Stimulated activated naive CD4-positive, alpha-beta T cell treated with Interleukin-2 at 50 U/mL for 16 hours (primary cell): Measurements from ENCODE around the gene ACBD3.

Experiments
- DNase-seq: peaks from one replicate; lab custom pipeline; 2025; lab: John Stamatoyannopoulos, UW

The ACBD3 gene

DNA sequence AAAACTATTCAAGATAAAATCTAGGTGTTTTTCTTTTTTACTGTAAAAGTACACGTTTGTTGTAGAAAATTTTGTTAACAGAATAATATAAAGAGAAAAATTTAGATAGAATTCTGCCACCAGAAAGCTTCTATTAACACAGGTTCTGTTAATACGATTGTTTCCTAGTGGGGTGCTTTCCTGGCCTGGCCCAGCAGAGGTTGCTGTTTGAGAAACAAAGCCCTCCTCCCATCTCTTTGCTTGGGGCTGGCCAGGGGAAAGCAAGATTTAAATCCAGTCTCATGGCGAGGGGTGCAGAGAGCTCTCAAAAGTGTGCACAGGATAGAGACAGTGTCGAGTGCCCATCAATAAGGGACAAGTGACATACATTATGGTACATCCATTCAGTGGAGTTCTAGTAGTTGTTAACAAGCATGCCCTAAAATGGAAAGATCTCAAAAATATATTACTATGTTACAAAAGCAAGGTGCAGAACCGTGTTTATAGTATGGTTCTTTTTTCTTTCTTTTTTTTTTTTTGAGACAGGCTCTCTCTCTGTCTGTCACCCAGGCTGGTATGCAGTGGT is 14.6 kb upstream of the ACBD3 start:
- no peak for DNase-seq

DNA sequence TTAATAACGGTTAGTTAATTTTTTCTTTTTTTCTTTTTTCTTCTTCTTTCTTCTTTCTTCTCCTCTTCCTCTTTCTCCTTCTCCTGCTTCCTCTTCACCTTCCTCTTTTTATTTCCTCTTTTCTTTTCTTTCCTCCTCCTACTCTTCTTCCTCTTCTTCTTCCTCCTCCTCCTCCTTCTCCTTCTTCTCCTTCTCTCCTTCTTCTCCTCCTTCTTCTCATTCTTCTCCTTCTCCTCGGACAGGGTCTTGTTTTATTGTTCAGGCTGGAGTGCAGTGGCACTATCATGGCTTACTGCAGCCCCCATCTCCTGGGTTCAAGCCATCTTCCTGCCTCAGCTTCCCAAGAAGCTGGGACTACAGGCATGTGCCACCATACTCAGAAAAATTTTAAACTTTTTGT is 13.4 kb upstream of the ACBD3 start:
- no peak for DNase-seq

DNA sequence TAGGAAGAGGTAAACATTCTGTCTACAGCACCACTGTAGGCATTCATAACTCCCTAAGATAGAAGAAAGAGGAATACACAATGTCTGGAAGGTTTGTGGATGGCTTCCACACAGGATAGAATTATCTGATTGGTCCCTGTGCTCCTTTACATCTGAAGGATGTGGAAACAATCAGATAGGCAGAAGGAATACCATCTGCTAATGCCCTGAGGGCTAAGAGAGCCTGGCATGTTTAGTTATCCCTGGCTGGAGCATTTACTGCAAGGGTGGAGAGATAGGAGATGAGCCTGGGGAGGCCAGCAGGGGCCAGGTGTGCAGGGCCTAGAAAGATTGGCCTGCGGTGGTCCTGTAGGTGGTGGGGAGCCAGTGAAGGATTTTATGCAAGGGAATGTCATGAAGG is 8.6 kb upstream of the ACBD3 start:
- no peak for DNase-seq

DNA sequence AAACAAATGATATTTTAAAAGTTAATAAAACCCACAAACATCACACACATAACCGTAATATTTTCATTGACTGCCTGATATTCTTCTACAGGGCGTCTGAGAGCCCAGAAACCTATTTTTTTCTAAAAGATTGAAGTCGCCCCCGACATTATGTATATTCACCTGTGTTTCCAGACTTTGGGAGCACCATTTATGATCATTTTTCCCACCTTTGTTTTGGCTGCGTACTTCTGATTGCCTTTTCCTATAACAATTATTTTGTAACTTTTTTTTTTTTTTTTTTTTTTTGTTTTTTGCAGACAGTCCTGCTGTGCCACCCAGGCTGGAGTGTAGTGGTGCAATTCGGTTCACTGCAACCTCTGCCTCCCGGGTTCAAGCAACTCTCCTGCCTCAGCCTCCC is 839 bp upstream of the ACBD3 start:
- no peak for DNase-seq

DNA sequence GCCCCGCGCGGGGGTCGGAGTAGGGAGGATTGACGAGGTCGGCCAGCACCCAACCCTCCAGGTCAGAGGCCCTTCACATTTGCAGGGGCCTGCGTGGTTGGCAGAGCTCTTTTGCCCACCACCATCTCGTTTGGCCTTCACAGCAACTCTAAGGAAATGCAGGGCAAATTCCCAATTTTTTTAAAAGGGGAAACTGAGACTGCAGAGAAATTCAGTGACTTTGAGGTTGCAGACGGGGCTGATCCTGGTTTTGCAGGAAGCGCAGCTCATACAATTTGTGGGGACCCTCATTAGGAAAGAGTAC is 430 bp upstream of the ACBD3 start:
- DNase-seq = no peak

DNA sequence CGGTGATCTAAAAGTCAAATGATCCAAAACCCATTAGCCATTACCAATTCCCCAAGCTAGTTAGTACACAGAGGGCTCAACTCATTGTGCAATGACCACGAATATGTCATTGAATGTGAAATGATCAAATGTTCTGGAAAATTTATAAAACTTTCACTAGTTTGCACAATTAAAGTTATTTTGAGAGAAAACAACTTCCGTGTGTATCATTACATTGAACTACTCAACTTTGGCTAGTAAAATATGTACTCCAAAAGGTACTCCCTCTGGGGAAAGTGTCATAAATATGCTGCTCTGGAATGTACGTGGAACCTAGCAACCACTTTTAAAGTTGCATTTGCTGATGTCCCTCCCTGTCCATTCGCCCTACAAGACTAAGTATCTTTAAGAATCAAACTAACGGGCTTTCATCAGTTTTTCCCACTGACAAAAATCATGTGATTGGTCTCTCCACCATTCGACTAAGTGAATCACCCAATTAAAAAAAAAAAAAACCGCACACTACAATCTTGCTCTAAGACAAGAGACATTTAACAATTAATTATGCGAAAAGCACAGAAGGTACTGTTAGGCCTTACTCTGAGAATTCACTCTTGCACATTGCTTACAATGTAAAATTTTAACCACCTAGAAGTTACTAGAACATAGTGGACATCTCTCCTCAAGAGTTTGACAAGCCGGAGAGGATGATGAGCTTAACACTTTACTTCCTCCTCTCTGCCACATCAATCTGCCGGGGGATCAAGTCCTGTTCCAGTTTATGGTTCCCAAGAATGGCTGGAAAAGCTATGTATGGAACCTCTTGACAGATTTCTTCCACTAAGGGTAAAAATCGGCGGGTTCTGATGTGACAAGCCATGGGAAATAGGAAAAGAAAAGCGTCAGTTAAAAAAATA is 1.2 kb downstream of the ACBD3 start:
- DNase-seq = no peak

DNA sequence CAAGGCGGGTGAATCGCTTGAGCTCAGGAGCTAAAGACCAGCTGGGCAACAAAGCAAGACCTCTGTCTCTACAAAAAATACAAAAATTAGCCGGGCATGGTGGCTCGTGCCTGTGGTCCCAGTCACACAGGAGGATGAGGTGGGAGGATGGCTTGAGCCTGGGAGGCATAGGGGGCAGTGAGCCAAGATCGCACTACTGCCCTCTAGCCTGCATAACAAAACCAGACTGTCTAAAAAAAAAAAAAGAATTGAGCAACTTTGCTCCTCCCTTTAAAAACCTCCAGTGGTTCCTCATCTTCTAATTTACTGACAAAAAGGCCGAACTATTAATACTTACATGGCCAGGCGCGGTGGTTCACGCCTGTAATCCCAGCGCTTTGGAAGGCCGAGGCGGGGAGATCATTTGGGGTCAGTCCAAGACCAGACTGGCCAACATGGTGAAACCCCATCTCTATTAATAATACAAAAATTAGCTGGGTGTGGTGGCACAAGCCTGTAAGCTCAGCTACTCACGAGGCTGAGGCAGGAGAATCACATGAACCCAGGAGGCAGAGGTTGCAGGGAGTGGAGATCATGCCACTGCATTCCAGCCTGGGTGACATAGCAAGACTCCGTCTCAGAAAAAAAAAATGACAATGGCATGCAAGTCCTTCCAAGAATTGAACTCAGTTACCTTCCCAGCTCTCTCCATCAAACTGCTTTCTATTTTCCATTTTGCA is 4.4 kb downstream of the ACBD3 start:
- DNase-seq = no peak

DNA sequence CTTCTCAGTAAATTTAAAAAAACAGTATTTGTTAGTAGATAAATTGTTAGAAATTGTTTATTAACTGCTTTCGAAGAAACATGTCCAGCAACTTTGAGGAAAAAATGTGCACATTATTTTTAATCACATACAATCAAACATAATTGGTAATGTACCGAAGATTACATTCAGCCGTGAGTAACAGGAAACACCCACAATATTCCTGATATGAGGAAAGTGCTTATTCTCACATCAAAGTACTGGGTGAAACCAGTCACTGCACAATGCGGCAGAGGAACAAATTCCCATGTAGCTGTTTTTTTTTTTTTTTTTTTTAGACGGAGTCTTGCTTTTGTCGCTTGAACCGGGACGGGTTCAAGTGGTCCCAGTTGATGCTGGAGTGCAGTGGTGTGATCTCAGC is 9.7 kb downstream of the ACBD3 start:
- DNase-seq = no peak

DNA sequence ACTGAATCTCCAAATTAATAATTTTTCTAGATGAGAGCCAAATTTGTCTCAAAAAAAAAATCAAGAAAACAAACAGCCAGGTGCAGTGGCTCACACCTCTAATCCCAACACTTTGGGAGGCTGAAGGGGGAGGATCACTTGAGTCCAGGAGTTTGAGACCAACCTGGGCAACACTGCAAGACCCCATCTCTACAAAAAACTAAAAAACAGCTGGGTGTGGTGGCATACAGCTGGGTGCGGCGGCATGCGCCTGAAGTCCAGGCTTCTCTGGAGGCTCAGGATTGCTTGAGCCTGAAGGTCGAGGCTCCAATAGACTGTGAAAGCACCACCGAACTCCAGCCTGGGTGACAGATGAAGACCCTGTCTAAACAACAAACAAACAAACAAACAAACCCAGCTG is 14.0 kb downstream of the ACBD3 start:
- DNase-seq = no peak

DNA sequence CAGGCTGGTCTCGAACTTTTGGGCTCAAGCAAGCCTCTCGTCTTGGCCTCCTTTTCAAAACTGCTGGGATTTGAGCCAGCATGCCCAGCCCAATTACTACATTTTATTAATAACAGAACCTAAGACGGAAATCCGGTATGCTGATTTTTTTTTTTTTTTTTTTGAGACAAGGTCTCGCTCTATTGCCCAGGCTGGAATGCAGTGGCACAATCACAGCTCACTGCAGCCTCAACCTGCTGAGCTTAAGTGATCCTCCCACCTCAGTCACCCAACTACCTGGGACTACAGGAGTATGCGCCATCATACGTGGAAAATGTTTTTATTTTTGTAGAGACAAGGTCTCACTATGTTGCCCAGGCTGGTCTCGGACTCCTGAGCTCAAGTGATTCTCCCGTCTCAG is 20.2 kb downstream of the ACBD3 start:
- no peak for DNase-seq

DNA sequence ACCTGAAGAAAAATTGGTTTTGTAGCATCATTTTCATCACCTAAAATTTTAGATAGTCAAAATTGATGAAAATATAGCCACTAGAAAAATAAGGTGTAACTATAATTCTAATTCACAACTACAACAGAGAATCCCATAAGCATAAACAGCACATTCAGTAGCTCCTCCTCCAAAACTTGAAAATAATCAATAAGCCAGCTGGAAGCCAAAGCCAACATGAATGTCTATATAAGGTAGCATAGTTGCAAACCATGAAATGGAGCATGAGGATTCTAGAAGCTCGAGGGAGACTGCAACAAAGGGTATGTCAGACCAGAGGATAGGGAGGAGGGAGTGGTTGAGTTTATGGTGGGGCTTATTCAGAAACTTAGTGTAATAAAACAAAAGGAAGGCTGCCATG is 22.4 kb downstream of the ACBD3 start:
- DNase-seq = no peak

DNA sequence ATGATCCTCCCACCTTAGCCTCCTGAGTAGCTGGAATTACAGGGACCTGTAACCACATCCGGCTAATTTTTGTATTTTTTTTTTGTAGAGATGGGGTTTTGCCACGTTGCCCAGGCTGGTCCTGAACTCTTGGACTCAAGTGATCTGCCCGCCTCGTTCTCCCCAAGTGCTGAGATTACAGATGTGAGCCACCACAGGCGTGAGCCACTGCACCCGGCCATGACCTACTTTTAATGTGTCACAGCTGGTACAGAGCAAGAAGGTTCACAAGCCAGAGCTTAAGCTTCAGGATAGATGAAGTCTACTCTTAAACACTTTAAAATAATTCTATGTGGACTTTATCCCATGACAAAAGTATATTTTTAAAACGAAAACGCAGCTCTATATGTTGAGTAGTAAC is 23.6 kb downstream of the ACBD3 start:
- no peak for DNase-seq

DNA sequence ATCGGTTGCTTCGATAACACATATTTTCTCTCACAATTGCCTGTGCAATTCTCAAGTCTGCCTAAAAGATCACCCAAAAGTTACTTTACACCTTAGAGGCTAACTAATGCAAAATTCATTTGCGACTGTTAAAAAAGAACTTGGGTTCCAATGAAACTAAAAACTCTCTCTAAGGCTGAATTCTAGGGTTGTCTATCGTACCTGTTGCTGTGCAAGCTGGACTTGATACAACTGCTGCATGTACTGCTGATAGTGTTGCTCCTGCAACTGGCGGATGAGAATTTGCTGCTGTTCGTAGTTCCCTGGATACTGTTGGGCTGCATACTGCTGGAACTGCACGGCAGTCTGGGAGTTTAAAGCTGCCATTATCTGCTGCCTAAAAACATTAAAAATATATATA is 27.6 kb downstream of the ACBD3 start:
- DNase-seq = no peak

DNA sequence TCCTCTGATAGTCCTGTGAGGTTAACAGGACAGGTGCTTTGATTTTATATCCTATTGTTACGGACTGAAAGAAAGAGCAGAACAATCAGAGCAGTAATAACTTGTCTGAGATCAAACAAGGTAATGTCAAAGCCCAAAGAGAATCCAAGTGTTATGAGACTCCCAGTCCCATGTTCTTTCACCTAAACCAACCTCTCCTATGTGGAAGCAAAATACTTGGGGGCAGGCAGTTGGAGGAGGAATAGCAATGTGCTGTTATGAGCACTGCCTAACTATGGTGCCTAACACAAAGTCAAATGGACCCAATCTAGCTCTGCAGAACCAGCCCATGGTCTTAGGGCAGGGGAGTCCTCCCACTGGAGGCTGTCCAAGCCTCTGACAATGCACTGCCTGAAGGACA is 28.1 kb downstream of the ACBD3 start:
- no peak for DNase-seq

DNA sequence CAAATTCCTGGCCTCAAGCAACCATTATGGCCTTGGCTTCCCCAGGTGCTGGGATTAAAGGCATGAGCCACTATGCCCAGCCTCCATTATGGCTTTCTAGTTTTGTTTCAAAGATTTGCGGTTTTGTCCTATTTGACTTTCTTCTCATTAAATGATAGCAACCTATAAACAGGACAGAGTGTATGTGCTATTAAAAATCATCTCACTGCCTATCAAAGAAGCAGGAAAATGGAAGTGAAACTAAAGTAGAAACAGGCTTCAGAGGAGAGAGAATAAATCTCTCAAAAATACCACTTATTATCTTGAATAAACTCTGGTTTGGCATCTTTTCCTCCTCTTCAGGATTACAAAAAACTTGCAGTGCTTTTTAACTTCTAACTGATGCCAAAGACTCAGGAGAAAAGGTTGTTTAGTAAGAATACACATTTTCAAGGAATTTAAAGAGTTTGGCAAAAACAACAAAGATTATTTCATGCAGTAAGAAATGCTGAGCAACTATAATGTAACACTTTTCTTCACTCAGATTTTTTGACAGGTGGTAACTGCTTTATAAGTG is 28.7 kb downstream of the ACBD3 start:
- DNase-seq = no peak

DNA sequence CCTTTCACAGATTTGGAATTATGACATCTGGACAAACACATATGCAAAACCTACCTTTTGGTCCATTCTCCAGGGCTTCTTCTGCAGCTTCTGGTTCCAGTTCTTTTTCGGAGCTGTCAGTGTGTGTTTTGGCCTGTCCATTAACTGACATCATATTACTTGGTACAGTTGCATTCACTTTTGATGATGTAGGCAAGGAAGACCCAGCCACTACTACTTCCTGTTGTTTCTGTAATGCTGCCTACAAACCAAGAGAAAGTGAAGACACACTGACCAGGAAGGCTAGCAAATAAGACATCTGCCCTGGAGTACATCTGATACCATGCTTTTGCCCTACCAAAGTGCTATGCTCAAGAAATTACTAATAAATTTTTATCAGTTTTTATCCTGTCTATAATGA is 31.9 kb downstream of the ACBD3 start:
- no peak for DNase-seq

DNA sequence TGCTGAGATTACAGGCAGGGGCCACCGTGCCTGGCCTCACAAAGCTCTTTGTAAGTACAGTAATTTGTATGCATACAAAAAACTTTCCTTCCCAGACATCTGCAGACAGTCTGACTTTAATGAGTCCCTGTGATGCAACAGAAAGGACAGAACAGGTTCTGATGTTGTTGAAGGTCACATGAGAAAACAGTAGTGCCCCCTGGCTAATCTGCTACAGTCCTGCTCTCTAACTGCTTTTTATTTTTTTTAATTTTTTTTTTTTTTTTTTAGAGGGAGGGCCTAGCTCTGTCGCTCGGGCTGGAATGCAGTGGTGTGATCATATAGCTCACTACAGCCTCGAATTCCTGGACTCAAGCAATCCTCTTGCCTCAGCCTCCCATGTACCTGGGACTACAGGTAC is 36.7 kb downstream of the ACBD3 start:
- no peak for DNase-seq

DNA sequence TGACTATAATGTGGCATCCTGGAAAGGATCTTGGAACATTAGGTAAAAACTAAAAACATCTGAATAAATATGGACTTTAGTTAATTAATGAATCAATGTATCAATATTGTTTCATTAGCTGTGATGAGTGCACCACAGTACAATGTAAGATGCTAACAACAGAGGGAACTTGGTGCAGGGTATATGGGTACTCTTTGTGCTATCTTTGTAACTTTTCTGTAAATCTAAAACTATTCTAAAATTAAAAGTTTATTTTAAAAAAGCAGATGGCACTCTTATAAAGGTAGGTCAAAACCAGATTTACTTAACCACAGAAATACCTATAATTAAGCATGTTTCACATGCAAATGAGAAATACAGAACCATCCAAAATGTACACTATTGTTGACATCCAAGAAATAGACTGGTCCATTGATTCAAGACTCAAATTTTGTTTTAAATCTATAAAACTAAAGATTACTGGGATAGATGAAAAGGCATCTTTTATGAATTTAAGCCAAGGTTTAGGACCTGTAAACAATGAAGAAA is 38.4 kb downstream of the ACBD3 start:
- DNase-seq = no peak

DNA sequence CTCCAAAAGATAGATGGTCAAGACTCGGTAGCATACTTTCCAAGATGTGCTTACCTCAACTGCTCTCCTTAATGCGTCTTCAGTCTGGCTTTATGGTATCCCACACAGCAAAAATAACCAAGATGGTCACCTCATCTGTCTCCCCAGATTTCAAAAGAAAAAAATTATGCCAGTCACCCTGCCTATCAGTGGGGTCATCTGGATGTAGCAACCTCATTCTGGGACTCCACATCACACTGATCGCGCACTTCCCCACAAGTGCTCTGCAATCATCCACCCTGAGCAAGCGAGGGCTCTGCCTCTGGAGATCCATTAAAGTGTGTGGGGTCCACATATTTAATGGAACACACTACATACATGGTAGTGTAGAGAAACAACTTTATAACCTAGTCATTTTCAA is 42.5 kb downstream of the ACBD3 start:
- DNase-seq = no peak

DNA sequence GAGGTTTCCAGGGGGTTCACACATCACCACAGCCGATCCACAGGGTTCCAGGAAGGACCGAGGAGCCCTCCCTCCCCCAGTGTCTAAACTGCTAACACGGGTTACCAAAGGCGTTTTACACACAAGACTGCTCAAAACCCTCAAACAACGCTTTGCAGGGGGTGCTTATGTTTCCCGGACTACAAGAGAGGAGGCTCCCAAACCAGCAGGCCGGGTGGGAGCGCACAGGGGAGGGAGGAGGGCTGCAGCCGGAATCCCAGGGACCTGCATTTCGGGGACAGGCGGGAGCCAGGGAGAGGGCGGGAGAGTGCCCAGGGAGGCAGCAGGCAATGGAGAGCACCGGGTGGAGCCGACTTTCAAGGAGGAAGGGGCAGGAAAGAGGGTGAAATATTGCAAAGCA is 50.8 kb downstream of the ACBD3 start:
- DNase-seq = no peak

DNA sequence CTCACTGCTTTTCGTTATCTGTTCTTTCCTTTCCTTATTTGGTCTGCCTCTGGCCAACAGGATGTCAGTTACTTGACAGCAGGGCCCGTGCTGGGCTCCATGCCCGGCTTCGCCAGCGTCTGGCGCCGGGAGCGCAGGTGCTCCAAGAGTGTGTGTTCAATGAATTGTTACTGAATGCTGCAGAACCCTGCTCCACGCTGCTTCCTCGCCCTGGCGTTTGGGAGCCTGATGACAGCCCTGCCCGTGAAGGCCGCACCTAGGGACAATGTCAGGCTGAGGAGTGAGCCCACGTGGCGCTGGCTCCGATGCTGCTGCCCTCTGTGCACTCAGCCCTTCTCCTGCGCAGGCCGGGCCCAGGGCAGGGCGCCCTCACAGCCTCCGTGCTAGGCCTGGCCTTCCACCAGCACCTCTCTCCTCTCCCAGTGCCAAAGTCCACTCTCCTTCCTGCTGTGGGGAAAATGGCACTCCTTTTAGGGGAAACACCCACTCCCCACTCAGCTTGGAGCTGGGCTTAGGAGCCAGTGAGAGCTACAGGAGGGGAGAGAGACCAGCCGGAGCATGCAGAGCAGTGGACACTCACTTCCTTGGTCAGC is 51.4 kb downstream of the ACBD3 start:
- DNase-seq = no peak
